ENCODE results near the gene PTPRCAP.
A peak's percentile ranks its signal among the peaks of the same experiment; 100 is the strongest.

Gene PTPRCAP

DNA sequence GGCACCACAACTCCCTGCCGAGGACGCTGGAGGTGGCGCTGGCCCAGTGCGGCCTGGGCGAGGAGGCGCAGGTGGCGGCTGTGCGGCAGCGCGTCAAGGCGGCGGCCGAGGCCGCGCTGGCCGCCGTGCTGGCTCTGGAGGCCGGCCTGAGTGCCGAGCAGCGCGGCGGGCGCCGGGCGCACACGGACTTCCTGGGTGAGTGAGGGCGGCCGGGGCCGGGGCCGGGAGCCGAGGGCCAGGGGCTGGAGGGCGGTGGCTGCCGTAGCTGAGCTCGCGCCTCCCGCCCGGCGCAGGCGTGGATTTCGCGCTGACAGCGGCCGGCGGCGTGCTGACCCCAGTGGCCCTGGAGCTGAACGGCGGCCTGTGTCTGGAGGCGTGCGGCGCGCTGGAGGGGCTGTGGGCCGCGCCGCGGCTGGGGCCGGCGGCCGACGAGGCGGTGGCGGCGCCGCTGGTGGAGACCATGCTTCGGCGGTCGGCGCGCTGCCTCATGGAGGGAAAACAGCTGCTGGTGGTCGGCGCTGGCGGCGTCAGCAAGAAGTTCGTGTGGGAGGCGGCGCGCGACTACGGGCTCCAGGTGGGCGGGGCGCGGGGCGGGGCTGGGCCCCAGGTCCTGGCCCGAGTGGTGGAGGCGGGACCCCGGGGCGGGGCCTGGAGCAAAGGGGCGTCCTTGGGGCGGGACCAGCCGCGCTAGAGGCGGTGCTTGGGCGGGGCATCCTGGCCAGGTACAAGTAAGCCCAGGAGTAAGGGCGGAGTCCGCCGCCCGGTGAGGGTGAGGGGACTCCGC is 16.6 kb downstream of the PTPRCAP start:
- Histone ChIP-seq H3K23ac (ENCODE audit: low read length) (no peak overlapping the region), H2BK120ac (ENCODE audit: low read depth, low read length) (no peak overlapping the region), H4K8ac (ENCODE audit: low read depth, low read length) (no peak overlapping the region), H3K27me3 (ENCODE audit: insufficient read depth, low read length, poor library complexity) (no peaks in the 10 kb centered on the region), H3K4ac (ENCODE audit: low read depth, low read length) (no peak overlapping the region), H2BK5ac (ENCODE audit: low read length) (no peak overlapping the region), H3K27ac (ENCODE audit: low read depth, low read length) (peak overlapping the region; percentile 51), H3K18ac (ENCODE audit: low read length) (peak overlapping the region; percentile 9), H2AK5ac (ENCODE audit: low read length) (no peak overlapping the region), H4K5ac (ENCODE audit: low read length) (no peak overlapping the region), H3K79me1 (ENCODE audit: low read length) (no peaks in the 10 kb centered on the region), H3K4me2 (ENCODE audit: low read length) (peak overlapping the region; percentile 91), H3K4me1 (ENCODE audit: control insufficient read depth, low read depth, low read length) (no peaks in the 10 kb centered on the region), H2BK15ac (replicated peaks; ENCODE audit: low read depth) (no peak overlapping the region), H3K79me2 (ENCODE audit: control insufficient read depth, insufficient read depth, low read length) (no peaks in the 10 kb centered on the region), H3K36me3 (ENCODE audit: control insufficient read depth, insufficient read depth, low read length) (no peaks in the 10 kb centered on the region), H3K9ac (ENCODE audit: low read length) (peak overlapping the region; percentile 92), H3K56ac (ENCODE audit: low read length) (peak overlapping the region; percentile 95), H3K4me3 (ENCODE audit: low read length) (peak overlapping the region; percentile 38)
- WGBS (ENCODE audit: extremely low coverage, insufficient coverage, low lambda C conversion rate), result no CpG with 5 or more reads among the region's 97 CpGs
- DNase-seq, result peak; percentile 97

- Histone ChIP-seq H3K27me3 (ENCODE audit: insufficient read depth, low read length, poor library complexity) (no peaks in the 10 kb centered on the region), H3K18ac (ENCODE audit: low read length) (peak overlapping the region; percentile 9), H2AK5ac (ENCODE audit: low read length) (no peak overlapping the region), H4K5ac (ENCODE audit: low read length) (no peak overlapping the region), H2BK15ac (replicated peaks; ENCODE audit: low read depth) (no peak overlapping the region), H2BK120ac (ENCODE audit: low read depth, low read length) (no peak overlapping the region), H4K8ac (ENCODE audit: low read depth, low read length) (no peak overlapping the region), H3K79me2 (ENCODE audit: control insufficient read depth, insufficient read depth, low read length) (no peaks in the 10 kb centered on the region), H3K4me1 (ENCODE audit: control insufficient read depth, low read depth, low read length) (no peaks in the 10 kb centered on the region), H3K4me3 (ENCODE audit: low read length) (no peak overlapping the region), H3K79me1 (ENCODE audit: low read length) (no peaks in the 10 kb centered on the region), H3K36me3 (ENCODE audit: control insufficient read depth, insufficient read depth, low read length) (no peaks in the 10 kb centered on the region), H3K56ac (ENCODE audit: low read length) (peak overlapping the region; percentile 95), H2BK5ac (ENCODE audit: low read length) (no peak overlapping the region), H3K27ac (ENCODE audit: low read depth, low read length) (no peak overlapping the region), H3K4me2 (ENCODE audit: low read length) (peak overlapping the region; percentile 91), H3K4ac (ENCODE audit: low read depth, low read length) (no peak overlapping the region), H3K9ac (ENCODE audit: low read length) (peak overlapping the region; percentile 92), H3K23ac (ENCODE audit: low read length) (no peak overlapping the region)
- no CpG with 5 or more reads among the region's 15 CpGs for WGBS (ENCODE audit: extremely low coverage, insufficient coverage, low lambda C conversion rate)
- no peak for DNase-seq
These were observed 17.3 kb downstream of the PTPRCAP start for GRCh38 chr11:67420147-67420645.

DNA sequence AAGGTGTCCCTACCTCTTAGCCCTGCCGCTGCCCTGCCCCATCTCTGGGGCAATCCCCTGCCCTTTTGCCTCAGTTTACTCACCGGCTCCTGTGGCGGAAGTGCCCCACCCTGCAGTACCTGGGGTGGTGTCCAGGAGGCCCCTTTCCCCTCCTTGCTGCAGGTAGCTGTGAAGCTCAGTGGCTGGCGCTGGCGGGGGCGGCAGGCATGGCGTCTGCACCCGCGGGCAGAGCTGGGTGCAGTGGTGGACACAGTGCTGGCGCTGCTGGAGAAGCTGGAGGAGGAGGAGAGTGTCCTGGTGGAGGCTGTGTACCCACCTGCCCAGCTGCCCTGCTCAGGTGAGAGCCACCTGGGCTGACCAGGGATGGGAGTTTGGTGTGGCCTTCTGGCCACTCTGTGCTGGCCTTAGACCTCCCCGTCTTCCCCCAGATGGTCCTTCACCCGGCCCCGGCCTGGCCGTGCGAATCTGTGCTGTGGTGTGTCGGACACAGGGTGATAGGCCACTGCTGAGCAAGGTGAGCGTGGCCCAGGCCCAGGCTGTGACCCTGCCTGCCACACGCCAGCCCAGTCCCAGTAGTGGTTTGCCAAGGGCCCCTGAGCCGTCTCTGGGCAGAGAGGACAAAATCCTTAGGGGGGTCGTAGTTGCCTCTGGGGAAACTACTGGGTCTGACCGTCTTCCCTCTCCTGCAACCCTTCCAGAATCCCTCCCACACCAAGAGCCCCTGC is 18.0 kb downstream of the PTPRCAP start:
- Histone ChIP-seq H3K56ac (ENCODE audit: low read length) (peak overlapping the region; percentile 95), H3K23ac (ENCODE audit: low read length) (no peak overlapping the region), H3K4me1 (ENCODE audit: control insufficient read depth, low read depth, low read length) (no peaks in the 10 kb centered on the region), H2BK120ac (ENCODE audit: low read depth, low read length) (no peak overlapping the region), H3K36me3 (ENCODE audit: control insufficient read depth, insufficient read depth, low read length) (no peaks in the 10 kb centered on the region), H3K4ac (ENCODE audit: low read depth, low read length) (no peak overlapping the region), H3K27ac (ENCODE audit: low read depth, low read length) (no peak overlapping the region), H4K5ac (ENCODE audit: low read length) (no peak overlapping the region), H3K4me3 (ENCODE audit: low read length) (no peak overlapping the region), H3K18ac (ENCODE audit: low read length) (no peak overlapping the region), H3K9ac (ENCODE audit: low read length) (no peak overlapping the region), H4K8ac (ENCODE audit: low read depth, low read length) (no peak overlapping the region), H2AK5ac (ENCODE audit: low read length) (no peak overlapping the region), H3K79me1 (ENCODE audit: low read length) (no peaks in the 10 kb centered on the region), H3K4me2 (ENCODE audit: low read length) (no peak overlapping the region), H2BK15ac (replicated peaks; ENCODE audit: low read depth) (no peak overlapping the region), H2BK5ac (ENCODE audit: low read length) (no peak overlapping the region), H3K79me2 (ENCODE audit: control insufficient read depth, insufficient read depth, low read length) (no peaks in the 10 kb centered on the region), H3K27me3 (ENCODE audit: insufficient read depth, low read length, poor library complexity) (no peaks in the 10 kb centered on the region)
- WGBS (ENCODE audit: extremely low coverage, insufficient coverage, low lambda C conversion rate), result no CpG with 5 or more reads among the region's 21 CpGs
- no peak for DNase-seq

GRCh38 chr11:67418476-67419281 is 18.8 kb downstream of the PTPRCAP start:
- no peaks in the 10 kb centered on the region for H3K27me3 ChIP-seq (ENCODE audit: insufficient read depth, low read length, poor library complexity)
- H3K23ac ChIP-seq (ENCODE audit: low read length), result no peak overlapping the region
- H2BK15ac ChIP-seq (replicated peaks; ENCODE audit: low read depth), result no peak overlapping the region
- no peaks in the 10 kb centered on the region for H3K4me1 ChIP-seq (ENCODE audit: control insufficient read depth, low read depth, low read length)
- no peak overlapping the region for H3K27ac ChIP-seq (ENCODE audit: low read depth, low read length)
- no CpG with 5 or more reads among the region's 26 CpGs for WGBS (ENCODE audit: extremely low coverage, insufficient coverage, low lambda C conversion rate)
- no peaks in the 10 kb centered on the region for H3K79me2 ChIP-seq (ENCODE audit: control insufficient read depth, insufficient read depth, low read length)
- no peak overlapping the region for H4K5ac ChIP-seq (ENCODE audit: low read length)
- no peak overlapping the region for H3K4me3 ChIP-seq (ENCODE audit: low read length)
- H3K36me3 ChIP-seq (ENCODE audit: control insufficient read depth, insufficient read depth, low read length), result no peaks in the 10 kb centered on the region
- H4K8ac ChIP-seq (ENCODE audit: low read depth, low read length), result no peak overlapping the region
- no peak overlapping the region for H3K56ac ChIP-seq (ENCODE audit: low read length)
- H3K79me1 ChIP-seq (ENCODE audit: low read length), result no peaks in the 10 kb centered on the region
- no peak for DNase-seq
- no peak overlapping the region for H3K9ac ChIP-seq (ENCODE audit: low read length)
- no peak overlapping the region for H2BK120ac ChIP-seq (ENCODE audit: low read depth, low read length)
- H3K4me2 ChIP-seq (ENCODE audit: low read length), result no peak overlapping the region
- no peak overlapping the region for H2BK5ac ChIP-seq (ENCODE audit: low read length)
- no peak overlapping the region for H3K4ac ChIP-seq (ENCODE audit: low read depth, low read length)
- H2AK5ac ChIP-seq (ENCODE audit: low read length), result no peak overlapping the region
- H3K18ac ChIP-seq (ENCODE audit: low read length), result no peak overlapping the region

DNA sequence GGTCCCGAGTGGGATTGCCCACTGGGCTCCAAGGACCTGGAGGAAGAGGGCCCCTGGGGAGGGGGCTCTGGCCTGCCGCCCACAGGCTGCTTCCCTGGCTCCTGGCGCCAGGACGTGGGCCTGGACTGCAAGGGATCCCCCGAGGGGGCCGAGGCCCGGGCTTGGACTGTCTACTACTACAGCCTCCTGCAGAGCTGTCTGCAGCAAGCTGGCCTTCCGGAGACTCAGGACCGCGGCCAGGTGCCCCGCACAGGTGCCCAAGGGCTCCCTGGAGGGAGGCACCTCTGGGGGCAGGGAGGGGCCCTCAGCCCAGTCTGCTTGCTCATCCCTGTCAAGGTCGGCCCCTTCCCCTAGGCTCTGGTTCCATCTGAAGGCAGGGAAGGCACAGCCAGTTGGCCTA is 20.1 kb downstream of the PTPRCAP start:
- Histone ChIP-seq H4K5ac (ENCODE audit: low read length) (no peak overlapping the region), H2BK5ac (ENCODE audit: low read length) (no peak overlapping the region), H3K4me2 (ENCODE audit: low read length) (no peak overlapping the region), H3K36me3 (ENCODE audit: control insufficient read depth, insufficient read depth, low read length) (no peaks in the 10 kb centered on the region), H3K4me3 (ENCODE audit: low read length) (no peak overlapping the region), H2BK120ac (ENCODE audit: low read depth, low read length) (no peak overlapping the region), H3K23ac (ENCODE audit: low read length) (no peak overlapping the region), H3K18ac (ENCODE audit: low read length) (no peak overlapping the region), H3K27ac (ENCODE audit: low read depth, low read length) (no peak overlapping the region), H3K4me1 (ENCODE audit: control insufficient read depth, low read depth, low read length) (no peaks in the 10 kb centered on the region), H3K9ac (ENCODE audit: low read length) (no peak overlapping the region), H3K79me2 (ENCODE audit: control insufficient read depth, insufficient read depth, low read length) (no peaks in the 10 kb centered on the region), H3K56ac (ENCODE audit: low read length) (no peak overlapping the region), H3K79me1 (ENCODE audit: low read length) (no peaks in the 10 kb centered on the region), H3K27me3 (ENCODE audit: insufficient read depth, low read length, poor library complexity) (no peaks in the 10 kb centered on the region), H3K4ac (ENCODE audit: low read depth, low read length) (no peak overlapping the region), H2BK15ac (replicated peaks; ENCODE audit: low read depth) (no peak overlapping the region), H2AK5ac (ENCODE audit: low read length) (no peak overlapping the region), H4K8ac (ENCODE audit: low read depth, low read length) (no peak overlapping the region)
- no CpG with 5 or more reads among the region's 12 CpGs for WGBS (ENCODE audit: extremely low coverage, insufficient coverage, low lambda C conversion rate)
- no peak for DNase-seq
